Hepatocyte (in vitro differentiated cells): ENCODE results near the gene ZNF746. TPM values are rescaled to one million over a fixed set of nuclear protein-coding genes. Genes with fewer than 3 reads are reported as not detected.

ENCODE experiments used
- DNase-seq: peaks from one replicate; pipeline ENCODE4 v3.0.0-alpha.2; 2016; ENCODE audit warnings: low spot score
- H2AFZ ChIP-seq: fragments of 200-600 bp; sonication (generic); 2 replicates; pipeline ENCODE4 v1.6.0; 2016; ENCODE audit warnings: antibody characterized with exemption, mild to moderate bottlenecking
- H3K27ac ChIP-seq: fragments of 200-600 bp; sonication (generic); 2 replicates; pipeline ENCODE4 v1.5.1; 2016; ENCODE audit warnings: mild to moderate bottlenecking
- H3K27me3 ChIP-seq: fragments of 200-600 bp; sonication (generic); 2 replicates; pipeline ENCODE4 v1.6.1; 2016
- H3K36me3 ChIP-seq: fragments of 200-600 bp; sonication (generic); replicated peaks from 2 replicates; pipeline ENCODE4 v1.5.1; 2016; ENCODE audit warnings: low read depth; ENCODE audit not compliant: insufficient read depth
- H3K4me1 ChIP-seq: fragments of 200-600 bp; sonication (generic); 2 replicates; pipeline ENCODE4 v1.5.1; 2016; ENCODE audit warnings: mild to moderate bottlenecking, moderate library complexity; ENCODE audit not compliant: insufficient read depth
- H3K4me2 ChIP-seq: fragments of 200-600 bp; sonication (generic); 2 replicates; pipeline ENCODE4 v1.6.0; 2016
- H3K4me3 ChIP-seq: fragments of 200-600 bp; sonication (generic); 2 replicates; pipeline ENCODE4 v1.5.1; 2016; ENCODE audit warnings: mild to moderate bottlenecking
- H3K79me2 ChIP-seq: fragments of 200-600 bp; sonication (generic); 2 replicates; pipeline ENCODE4 v1.6.0; 2017; ENCODE audit warnings: mild to moderate bottlenecking
- H3K9me2 ChIP-seq: fragments of 200-600 bp; sonication (generic); replicated peaks from 2 replicates; pipeline ENCODE4 v1.6.0; 2017; ENCODE audit warnings: mild to moderate bottlenecking; ENCODE audit not compliant: insufficient read depth
- H3K9me3 ChIP-seq: fragments of 200-600 bp; sonication (generic); 2 replicates; pipeline ENCODE4 v1.5.1; 2016; ENCODE audit warnings: low read depth, mild to moderate bottlenecking
- H4K20me1 ChIP-seq: fragments of 200-600 bp; sonication (generic); 2 replicates; pipeline ENCODE4 v1.6.0; 2016; ENCODE audit warnings: mild to moderate bottlenecking; ENCODE audit not compliant: insufficient read depth, poor library complexity, severe bottlenecking
- CTCF ChIP-seq: fragments of 200-600 bp; sonication (generic); IDR thresholded peaks from 2 replicates; pipeline ENCODE4 v1.5.1; 2016; ENCODE audit warnings: antibody characterized with exemption, mild to moderate bottlenecking; ENCODE audit not compliant: poor library complexity
- EZH2 ChIP-seq: fragments of 200-600 bp; sonication (generic); IDR thresholded peaks from 2 replicates; pipeline ENCODE4 v1.6.1; 2016; ENCODE audit warnings: antibody characterized with exemption, mild to moderate bottlenecking, borderline replicate concordance
- EZH2phosphoT487 ChIP-seq: fragments of 200-600 bp; sonication (generic); IDR thresholded peaks from one replicate; pipeline ENCODE4 v1.6.1; 2018; ENCODE audit warnings: antibody characterized with exemption, mild to moderate bottlenecking, low read depth, moderate library complexity; ENCODE audit not compliant: unreplicated experiment, severe bottlenecking
- WGBS: methylation state at CpG from one replicate; pipeline ENCODE4 v1.1.6; 2016; ENCODE audit warnings: low lambda C conversion rate; ENCODE audit errors: missing lambda C conversion rate; 5-methylcytosine and 5-hydroxymethylcytosine counted together
- polyA plus RNA-seq: library from polyadenylated mRNA; unstranded; fragments of >200 nt; fragmentation: Nextera tagmentation; extraction: Ambion mirVana; gene quantifications from 2 replicates; pipeline ENCODE4 v1.2.1, GENCODE V29; 2016
- total RNA-seq: library from RNA; depleted of rRNA; stranded (reverse); fragments of >200 nt; gene quantifications from 2 replicates; pipeline ENCODE4 v1.2.3, GENCODE V29; 2014

The ZNF746 gene
- total and polyA plus RNA-seq, 2 experiments from 2014 or later = 12.2 to 15.6 TPM

GRCh38 chr7:149436358-149436757 lies 61.3 kb downstream of the ZNF746 start:
- WGBS = 98% methylated on average over 15 of the region's 15 CpGs
- DNase-seq = no peak
- Histone ChIP-seq H3K4me3 (no peak overlapping the region), H4K20me1 (no peaks in the 10 kb centered on the region), H3K4me2 (no peak overlapping the region), H3K4me1 (no peaks in the 10 kb centered on the region), H3K27ac (no peak overlapping the region), H3K9me3 (no peaks in the 10 kb centered on the region), H3K36me3 (no peaks in the 10 kb centered on the region), H3K27me3 (no peaks in the 10 kb centered on the region), H3K9me2 (no peaks in the 10 kb centered on the region), H2AFZ (no peak overlapping the region), H3K79me2 (no peaks in the 10 kb centered on the region)
- TF ChIP-seq EZH2 (no peak), CTCF (no peak), EZH2phosphoT487 (no peak)

GRCh38 chr7:149433124-149433523 lies 64.5 kb downstream of the ZNF746 start:
- Histone ChIP-seq H3K4me3 (no peak overlapping the region), H2AFZ (no peak overlapping the region), H3K79me2 (no peaks in the 10 kb centered on the region), H3K9me3 (no peaks in the 10 kb centered on the region), H3K4me2 (no peak overlapping the region), H3K4me1 (no peaks in the 10 kb centered on the region), H3K36me3 (no peaks in the 10 kb centered on the region), H3K9me2 (no peaks in the 10 kb centered on the region), H4K20me1 (no peaks in the 10 kb centered on the region), H3K27me3 (no peaks in the 10 kb centered on the region), H3K27ac (no peak overlapping the region)
- DNase-seq = no peak
- TF ChIP-seq EZH2 (no peak), CTCF (no peak), EZH2phosphoT487 (no peak)
- 86% methylated on average over 8 of the region's 8 CpGs for WGBS

- no peak overlapping the region for H3K27ac ChIP-seq
- H3K4me3 ChIP-seq = no peak overlapping the region
- no peak overlapping the region for H2AFZ ChIP-seq
- H3K4me1 ChIP-seq = no peaks in the 10 kb centered on the region
- no peak for TF ChIP-seq EZH2phosphoT487
- TF ChIP-seq EZH2 = no peak
- no peak for TF ChIP-seq CTCF
- no peak for DNase-seq
- WGBS = 99% methylated on average over 48 of the region's 53 CpGs
- no peaks in the 10 kb centered on the region for H3K27me3 ChIP-seq
- H3K36me3 ChIP-seq = no peaks in the 10 kb centered on the region
- H3K9me3 ChIP-seq = no peaks in the 10 kb centered on the region
- H3K4me2 ChIP-seq = no peak overlapping the region
- H3K79me2 ChIP-seq = no peaks in the 10 kb centered on the region
- no peaks in the 10 kb centered on the region for H3K9me2 ChIP-seq
- no peaks in the 10 kb centered on the region for H4K20me1 ChIP-seq
These were observed 65.4 kb downstream of the ZNF746 start for GRCh38 chr7:149432121-149432691.
